Measurements from ENCODE around the gene ECE1.
A peak's percentile ranks its signal among the peaks of the same experiment; 100 is the strongest.

DNA sequence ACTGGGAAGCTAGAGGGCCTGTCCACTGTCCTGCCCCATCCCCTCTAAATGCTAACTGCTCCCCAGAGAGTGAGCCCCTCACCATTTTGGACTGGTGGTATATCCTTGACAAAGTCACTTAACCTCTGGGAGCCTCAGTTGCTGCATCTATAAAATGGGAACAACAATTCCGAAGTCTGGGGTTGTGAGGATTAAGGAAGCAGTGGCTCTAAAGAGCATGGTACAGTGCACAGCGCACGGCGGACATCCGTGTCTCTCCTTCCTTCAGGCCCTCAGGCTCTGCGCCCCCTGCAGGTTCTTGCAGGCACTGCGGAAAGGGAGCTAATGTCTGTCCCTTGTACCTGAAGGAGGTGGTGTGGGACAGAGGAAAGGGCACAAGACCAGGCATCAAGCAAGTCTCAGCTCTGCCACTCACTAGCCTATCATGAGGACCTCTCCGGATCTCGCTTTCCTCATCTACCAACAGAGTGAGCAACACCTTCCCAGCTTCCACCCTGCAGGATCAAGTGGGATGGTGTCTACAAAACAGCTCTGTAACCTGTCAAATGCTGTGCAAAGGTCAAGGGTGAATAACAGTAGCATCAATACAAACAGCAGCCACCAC lies 20.1 kb downstream of the ECE1 start:
- TF ChIP-seq YBX1 (IDR thresholded peaks at IDR 0.05) (no peak), NELFE (IDR thresholded peaks at IDR 0.05; ENCODE audit: insufficient read depth, insufficient read length) (no peak), ZNF239 (CRISPR knock-in tag; IDR thresholded peaks at IDR 0.05) (no peak), MTF1 (CRISPR knock-in tag; IDR thresholded peaks at IDR 0.05; ENCODE audit: borderline replicate concordance) (no peak), NFRKB (IDR thresholded peaks at IDR 0.05; ENCODE audit: low read depth) (no peak), ZNF354B (CRISPR knock-in tag; IDR thresholded peaks at IDR 0.05) (no peak), JUN (IDR thresholded peaks at IDR 0.05; ENCODE audit: borderline replicate concordance, low read depth, low read length) (no peak), JUN (CRISPR knock-in tag; IDR thresholded peaks at IDR 0.05; ENCODE audit: borderline replicate concordance) (peak; percentile 77; the same call in 1 of the 2 replicates)
- TF ChIP-seq, protein P1, sequence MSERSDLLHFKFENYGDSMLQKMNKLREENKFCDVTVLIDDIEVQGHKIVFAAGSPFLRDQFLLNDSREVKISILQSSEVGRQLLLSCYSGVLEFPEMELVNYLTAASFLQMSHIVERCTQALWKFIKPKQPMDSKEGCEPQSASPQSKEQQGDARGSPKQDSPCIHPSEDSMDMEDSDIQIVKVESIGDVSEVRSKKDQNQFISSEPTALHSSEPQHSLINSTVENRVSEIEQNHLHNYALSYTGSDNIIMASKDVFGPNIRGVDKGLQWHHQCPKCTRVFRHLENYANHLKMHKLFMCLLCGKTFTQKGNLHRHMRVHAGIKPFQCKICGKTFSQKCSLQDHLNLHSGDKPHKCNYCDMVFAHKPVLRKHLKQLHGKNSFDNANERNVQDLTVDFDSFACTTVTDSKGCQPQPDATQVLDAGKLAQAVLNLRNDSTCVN (CRISPR knock-in tag; IDR thresholded peaks at IDR 0.05), result 0 out of 2 replicates have a peak, but pooled peaks have one; percentile 30
- TF ChIP-seq, protein P2, sequence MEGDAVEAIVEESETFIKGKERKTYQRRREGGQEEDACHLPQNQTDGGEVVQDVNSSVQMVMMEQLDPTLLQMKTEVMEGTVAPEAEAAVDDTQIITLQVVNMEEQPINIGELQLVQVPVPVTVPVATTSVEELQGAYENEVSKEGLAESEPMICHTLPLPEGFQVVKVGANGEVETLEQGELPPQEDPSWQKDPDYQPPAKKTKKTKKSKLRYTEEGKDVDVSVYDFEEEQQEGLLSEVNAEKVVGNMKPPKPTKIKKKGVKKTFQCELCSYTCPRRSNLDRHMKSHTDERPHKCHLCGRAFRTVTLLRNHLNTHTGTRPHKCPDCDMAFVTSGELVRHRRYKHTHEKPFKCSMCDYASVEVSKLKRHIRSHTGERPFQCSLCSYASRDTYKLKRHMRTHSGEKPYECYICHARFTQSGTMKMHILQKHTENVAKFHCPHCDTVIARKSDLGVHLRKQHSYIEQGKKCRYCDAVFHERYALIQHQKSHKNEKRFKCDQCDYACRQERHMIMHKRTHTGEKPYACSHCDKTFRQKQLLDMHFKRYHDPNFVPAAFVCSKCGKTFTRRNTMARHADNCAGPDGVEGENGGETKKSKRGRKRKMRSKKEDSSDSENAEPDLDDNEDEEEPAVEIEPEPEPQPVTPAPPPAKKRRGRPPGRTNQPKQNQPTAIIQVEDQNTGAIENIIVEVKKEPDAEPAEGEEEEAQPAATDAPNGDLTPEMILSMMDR (IDR thresholded peaks at IDR 0.05 in 2 of 3, conservative IDR thresholded peaks at IDR 0.05 in 1 of 3; ENCODE audit: insufficient read depth in 2 of 3, low read depth in 1 of 3, low read length in 3 of 3), result peak; percentile 99 to 100 (median 99)
- TF ChIP-seq, protein P3, sequence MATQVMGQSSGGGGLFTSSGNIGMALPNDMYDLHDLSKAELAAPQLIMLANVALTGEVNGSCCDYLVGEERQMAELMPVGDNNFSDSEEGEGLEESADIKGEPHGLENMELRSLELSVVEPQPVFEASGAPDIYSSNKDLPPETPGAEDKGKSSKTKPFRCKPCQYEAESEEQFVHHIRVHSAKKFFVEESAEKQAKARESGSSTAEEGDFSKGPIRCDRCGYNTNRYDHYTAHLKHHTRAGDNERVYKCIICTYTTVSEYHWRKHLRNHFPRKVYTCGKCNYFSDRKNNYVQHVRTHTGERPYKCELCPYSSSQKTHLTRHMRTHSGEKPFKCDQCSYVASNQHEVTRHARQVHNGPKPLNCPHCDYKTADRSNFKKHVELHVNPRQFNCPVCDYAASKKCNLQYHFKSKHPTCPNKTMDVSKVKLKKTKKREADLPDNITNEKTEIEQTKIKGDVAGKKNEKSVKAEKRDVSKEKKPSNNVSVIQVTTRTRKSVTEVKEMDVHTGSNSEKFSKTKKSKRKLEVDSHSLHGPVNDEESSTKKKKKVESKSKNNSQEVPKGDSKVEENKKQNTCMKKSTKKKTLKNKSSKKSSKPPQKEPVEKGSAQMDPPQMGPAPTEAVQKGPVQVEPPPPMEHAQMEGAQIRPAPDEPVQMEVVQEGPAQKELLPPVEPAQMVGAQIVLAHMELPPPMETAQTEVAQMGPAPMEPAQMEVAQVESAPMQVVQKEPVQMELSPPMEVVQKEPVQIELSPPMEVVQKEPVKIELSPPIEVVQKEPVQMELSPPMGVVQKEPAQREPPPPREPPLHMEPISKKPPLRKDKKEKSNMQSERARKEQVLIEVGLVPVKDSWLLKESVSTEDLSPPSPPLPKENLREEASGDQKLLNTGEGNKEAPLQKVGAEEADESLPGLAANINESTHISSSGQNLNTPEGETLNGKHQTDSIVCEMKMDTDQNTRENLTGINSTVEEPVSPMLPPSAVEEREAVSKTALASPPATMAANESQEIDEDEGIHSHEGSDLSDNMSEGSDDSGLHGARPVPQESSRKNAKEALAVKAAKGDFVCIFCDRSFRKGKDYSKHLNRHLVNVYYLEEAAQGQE (IDR thresholded peaks at IDR 0.05; ENCODE audit: borderline replicate concordance), result peak; percentile 72
- TF ChIP-seq, protein P3 (CRISPR knock-in tag; IDR thresholded peaks at IDR 0.05; ENCODE audit: low read depth), result no peak
